C4-2B (cell line): ENCODE measurements around the gene ARHGAP11A.

ENCODE experiments used
- CTCF ChIP-seq: fragments of 450-650 bp; conservative IDR thresholded peaks from 2 replicates; pipeline ENCODE4 v1.5.1; 2017; ENCODE audit warnings: mild to moderate bottlenecking
- ZFX ChIP-seq: fragments of 450-650 bp; IDR thresholded peaks from 2 replicates; pipeline ENCODE4 v1.6.1; 2017

- TF ChIP-seq CTCF (no peak), ZFX (no peak)
These were observed 67.3 kb downstream of the ARHGAP11A start for GRCh38 chr15:32682569-32682968.
